Middle frontal gyrus (tissue), 1 donor: ENCODE measurements around the gene MAGI2.

Experiments used
- DNase-seq: peaks from one replicate; pipeline ENCODE4 v3.0.0-alpha.2; 2015; ENCODE audit warnings: low spot score; ENCODE audit errors: extremely low spot score

Gene MAGI2

GRCh38 chr7:78383096-78383880 is 1070.2 kb downstream of the MAGI2 start:
- DNase-seq = no peak

GRCh38 chr7:78379148-78379547 is 1074.3 kb downstream of the MAGI2 start:
- DNase-seq = no peak

GRCh38 chr7:78377532-78377931 is 1075.9 kb downstream of the MAGI2 start:
- no peak for DNase-seq

- no peak for DNase-seq
Observed at GRCh38 chr7:78370936-78371335, 1082.5 kb downstream of the MAGI2 start.

- no peak for DNase-seq
Observed at GRCh38 chr7:78368771-78369170, 1084.7 kb downstream of the MAGI2 start.

GRCh38 chr7:78367280-78367773 is 1086.1 kb downstream of the MAGI2 start:
- DNase-seq = no peak

- DNase-seq = no peak
Observed at GRCh38 chr7:78363866-78364265, 1089.6 kb downstream of the MAGI2 start.

GRCh38 chr7:78359836-78360235 is 1093.6 kb downstream of the MAGI2 start:
- no peak for DNase-seq

- DNase-seq = no peak
Observed at GRCh38 chr7:78357709-78358108, 1095.8 kb downstream of the MAGI2 start.

- DNase-seq = no peak
Observed at GRCh38 chr7:78355834-78356233, 1097.6 kb downstream of the MAGI2 start.

GRCh38 chr7:78350926-78351325 is 1102.5 kb downstream of the MAGI2 start:
- no peak for DNase-seq

GRCh38 chr7:78350391-78350790 is 1103.1 kb downstream of the MAGI2 start:
- no peak for DNase-seq

- DNase-seq = no peak
Observed at GRCh38 chr7:78346827-78347226, 1106.6 kb downstream of the MAGI2 start.

GRCh38 chr7:78345979-78346378 is 1107.5 kb downstream of the MAGI2 start:
- DNase-seq = no peak

- no peak for DNase-seq
Observed at GRCh38 chr7:78345293-78345911, 1108.1 kb downstream of the MAGI2 start.

- DNase-seq = no peak
Observed at GRCh38 chr7:78334426-78334825, 1119.0 kb downstream of the MAGI2 start.

- DNase-seq = no peak
Observed at GRCh38 chr7:78333530-78334425, 1119.7 kb downstream of the MAGI2 start.

GRCh38 chr7:78329001-78329655 is 1124.3 kb downstream of the MAGI2 start:
- no peak for DNase-seq

GRCh38 chr7:78327718-78328117 is 1125.7 kb downstream of the MAGI2 start:
- no peak for DNase-seq

GRCh38 chr7:78326876-78327275 is 1126.6 kb downstream of the MAGI2 start:
- DNase-seq = no peak

- DNase-seq = no peak
Observed at GRCh38 chr7:78326189-78326588, 1127.3 kb downstream of the MAGI2 start.
